MCF 10A (cell line): ENCODE data around the gene TMEFF1. TPM values are rescaled to one million over a fixed set of nuclear protein-coding genes. Genes with fewer than 3 reads are reported as not detected.

Experiments
- BruUV-seq: library from RNA; stranded (reverse); fragments of 400-500 nt; replicated peaks from 2 replicates; lab custom pipeline; 2021; lab: Mats Ljungman, UMichigan
- CTCF ChIA-PET: fragments of 300-600 bp; sonication (Branson Sonifier 250); formaldehyde crosslinking; extraction: SDS; loops from one replicate; lab custom pipeline; 2021; ENCODE audit warnings: antibody characterized with exemption, inconsistent platforms; lab: Yijun Ruan, JAX
- POLR2A ChIA-PET: fragments of 300-600, 350-650 bp; sonication (Branson Sonifier 250); formaldehyde crosslinking; extraction: SDS; loops from one replicate; lab custom pipeline; 2020; ENCODE audit warnings: antibody characterized with exemption, inconsistent platforms; lab: Yijun Ruan, JAX
- DNase-seq: peaks from one replicate; pipeline ENCODE4 v3.0.0-alpha.2; 2018; ENCODE audit not compliant: unreplicated experiment
- H3K27ac Mint-ChIP-seq: one replicate; pipeline ENCODE4 v1.8.0; 2022; ENCODE audit warnings: mild to moderate bottlenecking, low read depth, mixed read lengths; ENCODE audit not compliant: unreplicated experiment
- H3K27me3 Mint-ChIP-seq: one replicate; pipeline ENCODE4 v1.8.0; 2022; ENCODE audit warnings: mixed read lengths; ENCODE audit not compliant: insufficient read depth, unreplicated experiment
- H3K36me3 Mint-ChIP-seq: one replicate; pipeline ENCODE4 v1.8.0; 2022; ENCODE audit warnings: mild to moderate bottlenecking, moderate library complexity, mixed read lengths; ENCODE audit not compliant: insufficient read depth, unreplicated experiment
- H3K4me1 Mint-ChIP-seq: one replicate; pipeline ENCODE4 v1.8.0; 2022; ENCODE audit warnings: mixed read lengths; ENCODE audit not compliant: insufficient read depth, unreplicated experiment
- H3K4me3 Mint-ChIP-seq: one replicate; pipeline ENCODE4 v1.8.0; 2022; ENCODE audit warnings: mild to moderate bottlenecking, moderate library complexity, mixed read lengths; ENCODE audit not compliant: unreplicated experiment
- H3K9me3 Mint-ChIP-seq: one replicate; pipeline ENCODE4 v1.8.0; 2022; ENCODE audit warnings: mixed read lengths; ENCODE audit not compliant: unreplicated experiment
- CTCF ChIP-seq: fragments of 200-600 bp; IDR thresholded peaks from one replicate; pipeline ENCODE4 v1.8.0; 2022; ENCODE audit warnings: antibody characterized with exemption, mild to moderate bottlenecking; ENCODE audit not compliant: unreplicated experiment
- intact Hi-C: fragments of 100-400 bp; cut with micrococcal nuclease; formaldehyde crosslinking; loops from 2 replicates; pipeline ENCODE4 v1.14.1; 2022
- total RNA-seq: library from RNA; stranded (reverse); gene quantifications from 2 replicates; pipeline ENCODE4 v1.2.3, GENCODE V29; 2022

Gene TMEFF1
- total RNA-seq, 1 experiment from 2014 or later: 0.28 TPM

DNA sequence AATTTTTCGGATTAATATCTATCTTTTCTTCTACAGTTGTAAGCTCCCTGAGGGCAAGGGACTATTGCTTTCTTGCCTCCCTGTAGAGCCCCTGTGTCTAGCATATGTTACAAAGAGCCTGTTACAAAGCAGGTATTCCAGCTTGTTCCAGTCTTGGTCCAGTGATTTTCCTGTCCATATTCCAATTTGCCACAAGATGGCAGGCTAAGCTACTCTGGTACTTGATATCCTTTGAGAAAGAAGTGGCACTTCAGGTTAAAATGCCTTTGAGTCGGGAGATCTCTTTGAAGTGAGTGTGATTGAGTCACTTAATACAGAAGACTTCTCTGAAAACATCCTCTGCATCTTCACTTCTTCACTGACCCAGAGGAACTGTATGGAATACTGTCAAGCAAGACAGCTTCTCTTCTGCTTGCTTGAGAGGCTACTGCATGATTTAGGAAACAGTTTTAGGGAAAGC lies 129.4 kb downstream of the TMEFF1 start:
- peaks cover 10% of the 10 kb centered on the region for H3K27me3 Mint-ChIP-seq
- ChIA-PET POLR2A (interaction anchor here (1.0 to 2.4 kb wide), 3 partner anchors 705 to 795 kb away, joined by 3 to 9 read pairs (median 3); partner anchors contain the start of gene MRPL50), CTCF (interaction anchor here (0.5 to 6.5 kb wide), 90 partner anchors 8 to 1464 kb away, joined by 3 to 129 read pairs (median 4); no protein-coding TSS in a partner anchor)
- DNase-seq: peak; percentile 72
- peaks cover 16% of the 10 kb centered on the region for H3K4me1 Mint-ChIP-seq
- intact Hi-C loops: loop anchor here (1.0 to 5.0 kb wide), 5 partner anchors 110 to 785 kb away; partner anchors contain the start of gene BAAT
- TF ChIP-seq CTCF: no peak
- H3K9me3 Mint-ChIP-seq: no peaks in the 10 kb centered on the region
- no peak overlapping the region for H3K27ac Mint-ChIP-seq
- no peak overlapping the region for H3K4me3 Mint-ChIP-seq
- H3K36me3 Mint-ChIP-seq: no peaks in the 10 kb centered on the region
- BruUV-seq: no TSS peak

- H3K36me3 Mint-ChIP-seq: no peaks in the 10 kb centered on the region
- no peak overlapping the region for H3K27ac Mint-ChIP-seq
- intact Hi-C loops: no loop called here
- no peaks in the 10 kb centered on the region for H3K9me3 Mint-ChIP-seq
- H3K4me3 Mint-ChIP-seq: no peak overlapping the region
- POLR2A ChIA-PET: no interaction called here
- no peak for TF ChIP-seq CTCF
- no peaks in the 10 kb centered on the region for H3K4me1 Mint-ChIP-seq
- no peaks in the 10 kb centered on the region for H3K27me3 Mint-ChIP-seq
- CTCF ChIA-PET: interaction anchor here (0.6 to 1.1 kb wide), 4 partner anchors 9 to 706 kb away, joined by 3 read pairs; no protein-coding TSS in a partner anchor
- DNase-seq: no peak
- BruUV-seq: no TSS peak
These were observed 132.5 kb downstream of the TMEFF1 start for GRCh38 chr9:100605405-100605804.

DNA sequence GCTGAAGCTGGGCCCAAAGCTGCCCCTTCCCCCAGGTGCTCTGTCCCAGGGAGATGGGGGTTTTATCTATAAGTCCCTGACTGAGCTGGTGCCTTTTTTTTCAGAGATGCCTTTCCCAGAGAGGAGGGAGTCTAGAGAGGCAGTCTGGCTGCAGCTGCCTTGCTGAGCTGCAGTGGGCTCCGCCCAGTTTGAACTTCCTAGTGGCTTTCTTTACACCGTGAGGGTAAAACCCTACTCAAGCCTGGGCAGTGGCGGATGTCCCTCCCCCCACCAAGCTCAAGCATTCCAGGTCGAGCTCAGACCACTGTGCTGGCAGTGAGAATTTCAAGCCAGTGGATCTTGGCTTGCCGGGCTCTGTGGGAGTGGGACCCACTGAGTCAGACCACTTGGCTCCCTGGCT lies 146.2 kb downstream of the TMEFF1 start:
- no TSS peak for BruUV-seq
- Mint-ChIP-seq H3K4me3 (no peak overlapping the region), H3K36me3 (no peaks in the 10 kb centered on the region), H3K4me1 (no peaks in the 10 kb centered on the region), H3K27ac (no peak overlapping the region), H3K9me3 (peaks cover 9% of the 10 kb centered on the region), H3K27me3 (peaks cover 16% of the 10 kb centered on the region)
- intact Hi-C loops: no loop called here
- ChIA-PET POLR2A (no interaction called here), CTCF (interaction anchor here (4.9 kb wide), 1 partner anchor 17 kb away, joined by 27 read pairs; no protein-coding TSS in a partner anchor)
- DNase-seq: no peak
- no peak for TF ChIP-seq CTCF

GRCh38 chr9:100619665-100620064 lies 146.7 kb downstream of the TMEFF1 start:
- H3K36me3 Mint-ChIP-seq: no peaks in the 10 kb centered on the region
- CTCF ChIA-PET: interaction anchor here (1.0 to 4.9 kb wide), 2 partner anchors 18 to 499 kb away, joined by 3 to 27 read pairs; no protein-coding TSS in a partner anchor
- BruUV-seq: no TSS peak

More at GRCh38 chr9:100619665-100620064, 146.7 kb downstream of the TMEFF1 start:
- Mint-ChIP-seq H3K4me1 (no peaks in the 10 kb centered on the region), H3K27ac (no peak overlapping the region), H3K4me3 (no peak overlapping the region), H3K9me3 (peaks cover 9% of the 10 kb centered on the region), H3K27me3 (peaks cover 16% of the 10 kb centered on the region)
- intact Hi-C loops: no loop called here
- POLR2A ChIA-PET: no interaction called here
- DNase-seq: no peak
- TF ChIP-seq CTCF: no peak
